HG02970 (cell line): ENCODE data around the gene IRF1.

ENCODE experiments used
- ATAC-seq: cut with Tn5 transposase; IDR thresholded peaks from one replicate; pipeline ENCODE4 v1.9.1; 2021; ENCODE audit warnings: mild to moderate bottlenecking, moderate library complexity, moderate number of reproducible peaks; ENCODE audit not compliant: unreplicated experiment, low FRiP score

Gene IRF1

GRCh38 chr5:132475987-132476875 lies 14.3 kb downstream of the IRF1 start:
- ATAC-seq = no peak

DNA sequence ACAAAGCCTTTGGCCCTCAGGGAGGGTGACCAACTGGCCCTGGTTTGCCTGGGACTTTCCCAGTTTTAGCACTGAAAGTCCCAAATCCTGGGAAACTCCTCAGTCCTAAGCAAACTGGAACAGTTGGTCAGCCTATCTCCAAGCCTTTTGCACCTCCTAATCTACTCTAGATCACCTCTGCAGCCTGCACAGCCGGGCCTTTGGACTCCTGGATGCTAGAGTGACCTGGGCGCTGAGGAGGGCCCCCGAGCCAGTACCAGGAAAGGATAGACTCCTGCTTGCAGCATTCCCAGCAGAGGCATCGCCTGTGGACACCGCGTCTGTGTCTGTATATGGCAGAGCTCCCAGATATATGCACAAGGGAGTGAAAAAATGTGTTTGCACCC lies 15.1 kb downstream of the IRF1 start:
- no peak for ATAC-seq

DNA sequence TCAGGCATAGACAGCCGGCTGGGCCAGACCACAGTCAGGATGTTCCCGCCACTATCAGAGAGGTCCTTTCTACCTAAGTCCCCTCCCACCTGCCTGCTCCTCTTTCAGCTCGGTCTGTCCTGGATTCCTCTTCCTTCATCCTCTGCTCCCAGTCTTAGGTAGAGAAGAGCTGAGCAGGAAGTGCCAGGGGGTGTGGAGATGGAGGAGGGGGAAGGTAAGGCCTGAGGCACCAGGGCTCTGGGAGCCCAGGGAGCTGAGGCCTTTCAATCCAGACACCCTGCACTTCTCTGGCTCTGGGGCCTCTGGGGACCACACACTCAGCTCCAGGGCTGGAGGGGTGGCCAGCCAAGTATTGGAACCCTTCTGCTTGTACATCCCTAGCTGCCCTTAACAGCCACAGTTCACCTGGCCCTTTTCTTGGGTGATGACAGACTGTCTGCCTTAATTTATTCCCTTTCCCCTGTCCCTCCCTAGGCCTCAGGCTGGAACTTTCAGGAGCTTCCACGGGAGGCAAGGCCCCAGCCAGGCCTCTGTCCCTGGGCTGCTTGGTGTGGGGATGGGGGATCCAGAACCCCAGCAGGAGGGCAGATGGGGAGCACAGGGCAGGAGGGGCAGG lies 15.6 kb downstream of the IRF1 start:
- no peak for ATAC-seq

- no peak for ATAC-seq
These were observed 16.3 kb downstream of the IRF1 start for GRCh38 chr5:132474131-132474723.

GRCh38 chr5:132473668-132474067 lies 16.9 kb downstream of the IRF1 start:
- ATAC-seq = no peak

- ATAC-seq = peak; percentile 41
These were observed 17.5 kb downstream of the IRF1 start for GRCh38 chr5:132473019-132473531.

GRCh38 chr5:132472431-132472830 lies 18.1 kb downstream of the IRF1 start:
- ATAC-seq = no peak

DNA sequence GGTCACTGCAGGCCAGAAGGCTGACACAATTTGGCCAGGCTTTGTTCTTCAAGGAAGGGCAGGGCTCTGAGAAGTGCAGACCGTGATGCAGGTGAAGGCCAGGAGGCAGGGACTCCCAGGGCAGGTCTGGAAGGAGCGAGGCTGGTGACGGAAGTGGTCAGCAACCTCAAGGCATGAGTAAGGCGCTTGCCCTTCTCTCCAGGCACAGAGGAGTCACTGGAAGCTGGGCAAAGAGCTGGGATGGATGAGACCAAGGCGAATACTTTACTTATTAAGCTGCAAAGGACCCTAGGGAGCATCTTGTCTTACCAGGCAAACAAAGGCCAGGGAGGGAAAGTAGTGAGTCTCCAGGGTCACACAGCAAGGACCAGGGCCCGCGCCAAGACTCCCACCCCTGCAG lies 18.6 kb downstream of the IRF1 start:
- ATAC-seq = no peak

GRCh38 chr5:132471151-132471907 lies 19.2 kb downstream of the IRF1 start:
- ATAC-seq = no peak

- ATAC-seq = no peak
These were observed 20.0 kb downstream of the IRF1 start for GRCh38 chr5:132470596-132470995.

DNA sequence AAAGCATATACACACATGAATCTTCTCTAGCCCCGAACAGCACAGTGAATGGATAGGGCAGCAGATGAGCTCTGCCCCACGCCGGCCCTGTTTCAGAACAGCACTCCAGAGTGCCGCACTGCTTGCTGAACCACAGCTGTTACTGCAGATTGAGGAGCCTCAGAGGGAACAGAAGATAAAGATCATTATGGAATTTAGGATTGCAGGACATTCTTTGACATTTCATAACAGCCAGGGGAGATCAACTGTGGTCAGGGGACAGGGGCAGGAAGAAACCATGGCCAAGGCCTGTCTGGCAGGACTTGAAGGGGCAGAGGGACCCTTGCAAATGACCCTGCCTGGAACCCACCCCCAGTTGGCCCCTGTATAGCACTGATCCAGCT lies 20.6 kb downstream of the IRF1 start:
- ATAC-seq = no peak

- ATAC-seq = no peak
These were observed 21.1 kb downstream of the IRF1 start for GRCh38 chr5:132469380-132470009.

GRCh38 chr5:132468656-132469379 lies 21.8 kb downstream of the IRF1 start:
- ATAC-seq = no peak

GRCh38 chr5:132467287-132467984 lies 23.1 kb downstream of the IRF1 start:
- no peak for ATAC-seq

DNA sequence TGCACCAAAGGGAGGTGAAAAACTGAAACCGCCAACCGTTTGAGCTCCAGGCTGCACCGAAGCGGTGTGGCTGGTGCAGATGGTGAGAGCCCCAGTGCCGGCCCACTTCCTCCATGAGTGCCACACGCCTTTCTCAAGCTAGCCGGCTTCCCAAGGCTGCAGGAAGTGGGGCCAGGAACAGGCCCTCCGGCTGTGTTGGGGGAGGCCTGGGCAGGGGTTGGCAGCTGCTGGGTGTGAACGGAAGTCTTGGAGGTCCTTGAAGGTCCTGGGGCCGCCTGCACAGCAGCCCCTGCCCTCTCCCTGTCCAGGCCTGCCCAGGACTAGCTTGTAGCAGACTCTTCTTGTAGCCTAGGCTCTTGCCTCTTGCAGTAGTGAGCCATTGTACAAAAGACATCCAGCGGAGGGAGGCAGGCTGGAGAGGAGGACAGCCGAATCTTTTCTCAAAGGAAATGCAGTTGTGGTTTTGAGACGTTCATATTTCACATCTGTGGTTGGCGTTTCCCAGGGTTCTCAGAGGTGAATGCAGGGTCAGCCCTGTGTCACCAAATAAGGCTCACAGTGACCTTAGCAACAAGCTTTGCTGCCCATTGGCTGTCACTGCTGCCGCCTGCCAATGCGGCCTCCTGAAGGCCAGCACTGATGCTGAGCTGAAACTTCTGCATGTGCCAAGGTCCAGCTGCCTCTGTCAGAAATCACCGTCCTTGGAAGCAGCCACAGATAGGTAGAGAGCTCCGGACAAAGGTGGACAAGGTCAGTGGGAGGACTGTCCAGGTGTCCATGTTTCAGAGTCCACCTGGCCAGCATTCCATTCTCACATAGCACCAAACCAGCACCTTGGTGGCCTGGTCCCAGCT lies 23.9 kb downstream of the IRF1 start:
- peak; percentile 52 for ATAC-seq

- ATAC-seq = no peak
These were observed 25.4 kb downstream of the IRF1 start for GRCh38 chr5:132465059-132465707.

DNA sequence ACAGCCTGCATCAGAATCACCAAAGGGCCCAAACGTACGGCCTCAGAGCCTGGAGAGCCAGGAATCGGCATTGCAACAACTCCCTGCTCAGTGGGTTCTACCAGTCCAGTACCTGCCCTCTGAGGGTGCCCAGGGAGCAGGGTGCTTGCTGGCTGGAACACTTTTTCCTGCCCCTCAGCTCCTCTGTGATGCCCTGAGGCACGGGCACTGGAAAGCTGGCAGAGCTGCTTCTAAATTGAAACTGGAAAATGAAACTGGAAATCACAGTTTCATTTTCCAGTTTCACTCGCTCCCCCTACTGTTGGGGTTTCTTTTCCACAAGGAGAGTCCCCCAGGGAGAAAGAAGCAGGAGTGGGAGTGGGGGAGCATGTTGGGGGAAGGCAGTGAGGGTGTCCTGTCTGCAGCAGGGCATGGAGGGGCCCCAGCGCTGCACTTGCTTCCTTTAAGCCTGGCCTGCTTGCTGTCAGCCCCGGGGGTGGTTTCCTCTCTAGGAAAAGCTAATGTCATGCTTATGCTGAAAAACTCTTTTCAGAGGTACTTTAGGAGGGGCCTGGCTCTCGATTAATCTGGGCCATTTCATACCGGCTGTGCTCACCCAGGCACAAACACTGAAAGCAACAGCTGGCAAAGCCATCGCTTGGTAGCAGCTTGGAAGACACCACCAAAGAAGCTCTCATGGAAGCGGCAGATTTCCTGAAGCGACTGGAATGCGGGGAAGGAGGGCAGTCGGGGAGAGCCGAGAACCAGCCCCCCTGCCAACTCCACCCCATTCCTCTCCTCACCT lies 26.2 kb downstream of the IRF1 start:
- ATAC-seq = no peak
